ENCODE measurements around the gene CSHL1. TPM values are rescaled to one million over a fixed set of nuclear protein-coding genes. Genes with fewer than 3 reads are reported as not detected.

CSHL1 gene
- polyA plus RNA-seq, 3 donors = not detected

DNA sequence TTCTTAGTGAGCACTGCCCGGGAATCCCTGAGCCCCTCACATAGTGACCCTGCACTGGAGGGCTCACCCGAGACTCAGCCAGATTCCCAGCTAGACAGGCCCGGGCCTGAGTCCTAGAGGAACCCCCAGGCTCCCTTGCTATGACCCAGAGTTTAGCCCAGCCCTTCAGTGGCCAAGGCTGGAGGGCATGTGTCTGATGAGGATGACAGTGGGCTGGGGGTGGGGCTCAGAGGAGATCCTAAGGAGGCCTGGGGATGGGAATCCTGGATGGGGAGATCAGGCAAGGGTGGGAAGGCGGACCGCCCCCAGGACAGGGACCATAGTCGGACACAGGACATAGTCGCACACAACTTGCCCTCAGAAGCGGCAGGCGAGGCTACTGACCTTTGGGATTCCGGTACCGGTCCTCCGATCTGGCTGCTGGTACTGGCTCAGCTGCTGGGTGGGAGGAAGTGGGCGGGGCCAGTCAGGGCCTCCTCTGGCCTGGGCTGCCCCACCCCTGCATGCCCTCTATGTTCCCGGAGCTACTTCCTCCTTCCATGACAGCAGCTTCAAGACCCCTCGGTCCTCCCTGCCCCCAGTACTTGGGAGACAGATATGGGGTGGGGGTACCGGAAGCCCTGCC, 20.0 kb upstream of the CSHL1 start:
- no peaks in the 10 kb centered on the region for H3K79me2 ChIP-seq (ENCODE audit: insufficient read depth, low read length)
- Mint-ChIP-seq H3K36me3 (peaks cover 4 to 5% of the 10 kb centered on the region in 2 donors), H3K27me3 (ENCODE audit: low read depth in 3 of 3) (peaks cover 4 to 16% (median 9%) of the 10 kb centered on the region in 3 donors), H3K9me3 (peaks cover 0 to 2% (median 0%) of the 10 kb centered on the region in 7 donors), H3K27ac (peak overlapping the region in 5 of 7 donors; percentile 45 to 80 (median 70)), H3K4me3 (peak overlapping the region; percentile 73 to 90), H3K4me1 (peaks cover 33% of the 10 kb centered on the region)
- intact Hi-C loops (cut with micrococcal nuclease) = no loop called here
- TF ChIP-seq, protein P1, sequence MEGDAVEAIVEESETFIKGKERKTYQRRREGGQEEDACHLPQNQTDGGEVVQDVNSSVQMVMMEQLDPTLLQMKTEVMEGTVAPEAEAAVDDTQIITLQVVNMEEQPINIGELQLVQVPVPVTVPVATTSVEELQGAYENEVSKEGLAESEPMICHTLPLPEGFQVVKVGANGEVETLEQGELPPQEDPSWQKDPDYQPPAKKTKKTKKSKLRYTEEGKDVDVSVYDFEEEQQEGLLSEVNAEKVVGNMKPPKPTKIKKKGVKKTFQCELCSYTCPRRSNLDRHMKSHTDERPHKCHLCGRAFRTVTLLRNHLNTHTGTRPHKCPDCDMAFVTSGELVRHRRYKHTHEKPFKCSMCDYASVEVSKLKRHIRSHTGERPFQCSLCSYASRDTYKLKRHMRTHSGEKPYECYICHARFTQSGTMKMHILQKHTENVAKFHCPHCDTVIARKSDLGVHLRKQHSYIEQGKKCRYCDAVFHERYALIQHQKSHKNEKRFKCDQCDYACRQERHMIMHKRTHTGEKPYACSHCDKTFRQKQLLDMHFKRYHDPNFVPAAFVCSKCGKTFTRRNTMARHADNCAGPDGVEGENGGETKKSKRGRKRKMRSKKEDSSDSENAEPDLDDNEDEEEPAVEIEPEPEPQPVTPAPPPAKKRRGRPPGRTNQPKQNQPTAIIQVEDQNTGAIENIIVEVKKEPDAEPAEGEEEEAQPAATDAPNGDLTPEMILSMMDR (IDR thresholded peaks at IDR 0.05) = no peak
- no peaks in the 10 kb centered on the region for H3K27me3 ChIP-seq (ENCODE audit: control insufficient read depth in 2 of 2, insufficient read depth in 2 of 2, low read length in 2 of 2)
- peak overlapping the region in 1 of 2 donors; percentile 9 for H3K27ac ChIP-seq (ENCODE audit: low read depth in 1 of 2, low read length in 2 of 2)
- WGBS (ENCODE audit: insufficient coverage) = 52% methylated on average over 9 of the region's 16 CpGs
- peak; percentile 67 to 72 (median 71) for DNase-seq
- peaks cover 30 to 37% of the 10 kb centered on the region in 2 donors for H3K4me1 ChIP-seq (ENCODE audit: control insufficient read depth in 1 of 2, insufficient read depth in 2 of 2, low read length in 2 of 2)
- peak overlapping the region; percentile 11 to 62 (median 35) for H3K4me3 ChIP-seq (replicated peaks in 1 of 3; ENCODE audit: low read depth in 2 of 3, low read length in 3 of 3)
- peak overlapping the region; percentile 62 for H3K4me2 ChIP-seq (replicated peaks; ENCODE audit: extremely low read depth, low read length, poor library complexity, severe bottlenecking)
- peak overlapping the region; percentile 10 for H3K9ac ChIP-seq (ENCODE audit: insufficient read depth, low read length, poor library complexity, severe bottlenecking)
- H4K20me1 ChIP-seq (ENCODE audit: insufficient read depth, low read length) = no peaks in the 10 kb centered on the region
- peaks cover 0 to 8% of the 10 kb centered on the region in 2 donors for H3K36me3 ChIP-seq (replicated peaks in 1 of 2; ENCODE audit: control insufficient read depth in 1 of 2, insufficient read depth in 2 of 2, low read length in 2 of 2)
- H3K9me3 ChIP-seq (replicated peaks in 1 of 2; ENCODE audit: control insufficient read depth in 1 of 2, insufficient read depth in 1 of 2, low read length in 2 of 2) = no peaks in the 10 kb centered on the region
- peak overlapping the region; percentile 78 for H2AFZ ChIP-seq (ENCODE audit: insufficient read depth, low read depth, low read length, poor library complexity, severe bottlenecking)

DNA sequence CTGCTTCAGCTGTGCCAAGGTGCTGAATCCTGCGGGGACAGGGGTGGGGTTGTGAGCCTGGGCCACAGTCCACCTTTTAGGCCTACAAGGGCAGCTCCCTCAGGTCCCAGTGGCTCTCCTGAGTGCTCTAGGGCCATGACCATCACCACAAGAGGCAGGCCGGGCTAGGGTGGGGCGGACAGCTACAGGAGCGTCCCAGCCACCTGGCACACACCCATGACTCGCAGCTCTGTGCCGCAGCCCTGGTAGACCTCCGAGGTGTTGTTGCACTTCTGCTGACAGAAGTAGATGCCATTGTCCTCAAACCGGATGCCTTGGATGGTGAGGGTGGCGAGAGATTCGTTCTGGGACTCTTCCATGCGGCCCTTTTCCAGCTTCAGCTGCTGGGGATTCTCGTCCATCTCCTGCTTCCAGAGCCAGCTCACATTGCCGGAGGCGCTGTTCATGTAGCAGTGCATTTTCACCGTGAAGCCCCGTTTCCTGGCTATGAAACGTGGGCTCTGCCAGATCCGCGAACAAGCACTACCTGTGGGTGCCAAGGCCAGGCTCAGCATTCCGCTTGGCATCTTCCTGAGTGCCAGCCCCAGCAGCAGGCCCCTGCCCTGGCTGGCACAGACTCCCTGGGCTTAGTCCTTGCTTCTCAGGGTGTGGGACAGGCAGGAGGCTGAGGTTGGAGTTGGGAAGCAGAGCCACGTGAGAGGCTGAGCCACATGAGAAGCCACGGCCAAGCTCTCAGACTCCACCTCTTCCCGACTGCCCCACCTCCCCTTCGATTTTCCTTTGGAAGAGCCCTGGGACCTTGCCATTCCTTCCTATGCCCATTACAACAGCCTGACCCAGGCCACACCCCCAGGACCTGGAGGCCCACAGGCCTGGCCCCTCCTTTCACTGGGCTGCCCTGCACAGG, 19.1 kb upstream of the CSHL1 start:
- H3K9me3 ChIP-seq (replicated peaks in 1 of 2; ENCODE audit: control insufficient read depth in 1 of 2, insufficient read depth in 1 of 2, low read length in 2 of 2) = no peaks in the 10 kb centered on the region
- WGBS (ENCODE audit: insufficient coverage) = 95% methylated on average over 23 of the region's 24 CpGs
- peak overlapping the region in 1 of 2 donors; percentile 73 for H3K4me3 Mint-ChIP-seq
- H3K4me1 Mint-ChIP-seq = peaks cover 33% of the 10 kb centered on the region
- no peaks in the 10 kb centered on the region for H3K79me2 ChIP-seq (ENCODE audit: insufficient read depth, low read length)
- H2AFZ ChIP-seq (ENCODE audit: insufficient read depth, low read depth, low read length, poor library complexity, severe bottlenecking) = no peak overlapping the region
- no peak overlapping the region for H3K27ac Mint-ChIP-seq
- H3K9ac ChIP-seq (ENCODE audit: insufficient read depth, low read length, poor library complexity, severe bottlenecking) = no peak overlapping the region
- H3K27ac ChIP-seq (ENCODE audit: low read depth in 1 of 2, low read length in 2 of 2) = no peak overlapping the region
- no peaks in the 10 kb centered on the region for H4K20me1 ChIP-seq (ENCODE audit: insufficient read depth, low read length)
- peaks cover 30 to 34% of the 10 kb centered on the region in 2 donors for H3K4me1 ChIP-seq (ENCODE audit: control insufficient read depth in 1 of 2, insufficient read depth in 2 of 2, low read length in 2 of 2)
- peaks cover 0 to 8% of the 10 kb centered on the region in 2 donors for H3K36me3 ChIP-seq (replicated peaks in 1 of 2; ENCODE audit: control insufficient read depth in 1 of 2, insufficient read depth in 2 of 2, low read length in 2 of 2)
- H3K4me2 ChIP-seq (replicated peaks; ENCODE audit: extremely low read depth, low read length, poor library complexity, severe bottlenecking) = peak overlapping the region; percentile 62
- no peaks in the 10 kb centered on the region for H3K27me3 ChIP-seq (ENCODE audit: control insufficient read depth in 2 of 2, insufficient read depth in 2 of 2, low read length in 2 of 2)
- peaks cover 0 to 2% (median 0%) of the 10 kb centered on the region in 7 donors for H3K9me3 Mint-ChIP-seq
- H3K27me3 Mint-ChIP-seq (ENCODE audit: low read depth in 3 of 3) = peaks cover 4 to 16% (median 6%) of the 10 kb centered on the region in 3 donors
- TF ChIP-seq, protein P1 (IDR thresholded peaks at IDR 0.05) = no peak
- peak overlapping the region in 1 of 3 experiments; percentile 62 for H3K4me3 ChIP-seq (replicated peaks in 1 of 3; ENCODE audit: low read depth in 2 of 3, low read length in 3 of 3)
- intact Hi-C loops (cut with micrococcal nuclease) = loop anchor here in 1 of 2 donors (10.0 kb wide), 1 partner anchor 355 kb away; no protein-coding TSS in a partner anchor
- peaks cover 4 to 5% of the 10 kb centered on the region in 2 donors for H3K36me3 Mint-ChIP-seq
- no peak for DNase-seq

All from CD14-positive monocyte (primary cell).